ENCODE results near the gene TGM6.

Gene TGM6

DNA sequence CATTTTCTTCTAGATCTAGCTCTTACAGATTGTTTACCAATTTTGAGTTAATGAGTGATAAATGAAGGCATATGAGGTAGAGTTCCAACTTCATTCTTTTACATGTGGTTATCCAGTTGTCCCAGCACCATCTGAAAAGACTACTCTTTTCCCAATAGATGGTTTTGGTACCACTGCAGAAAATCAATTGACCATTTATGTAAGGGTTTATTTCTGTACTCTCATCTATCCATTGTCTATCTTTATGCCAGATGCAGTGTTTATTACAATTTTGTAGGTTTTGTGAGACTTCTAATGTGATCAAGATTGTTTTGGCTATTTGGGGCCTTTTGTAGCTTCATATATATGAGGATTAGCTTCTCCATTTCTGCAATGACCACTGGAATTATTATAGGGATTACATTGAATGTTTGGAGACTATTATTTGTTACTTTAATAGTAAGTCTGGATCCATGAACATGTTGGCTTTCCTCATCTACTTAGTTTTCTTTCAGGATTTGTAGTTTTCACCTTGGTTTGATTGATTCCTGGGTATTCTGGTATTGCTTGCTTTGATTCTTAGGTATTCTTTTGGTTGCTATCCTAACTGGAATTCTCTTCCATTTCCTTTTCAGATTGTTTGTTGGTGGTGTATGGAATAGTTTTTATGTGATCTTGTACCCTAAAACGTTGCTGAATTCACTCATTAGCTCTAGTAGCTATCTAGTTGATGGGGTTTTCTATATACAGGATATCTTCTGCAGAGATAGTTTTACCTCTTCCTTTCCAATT, 79.5 kb downstream of the TGM6 start:
- DNase-seq, result no peak

DNA sequence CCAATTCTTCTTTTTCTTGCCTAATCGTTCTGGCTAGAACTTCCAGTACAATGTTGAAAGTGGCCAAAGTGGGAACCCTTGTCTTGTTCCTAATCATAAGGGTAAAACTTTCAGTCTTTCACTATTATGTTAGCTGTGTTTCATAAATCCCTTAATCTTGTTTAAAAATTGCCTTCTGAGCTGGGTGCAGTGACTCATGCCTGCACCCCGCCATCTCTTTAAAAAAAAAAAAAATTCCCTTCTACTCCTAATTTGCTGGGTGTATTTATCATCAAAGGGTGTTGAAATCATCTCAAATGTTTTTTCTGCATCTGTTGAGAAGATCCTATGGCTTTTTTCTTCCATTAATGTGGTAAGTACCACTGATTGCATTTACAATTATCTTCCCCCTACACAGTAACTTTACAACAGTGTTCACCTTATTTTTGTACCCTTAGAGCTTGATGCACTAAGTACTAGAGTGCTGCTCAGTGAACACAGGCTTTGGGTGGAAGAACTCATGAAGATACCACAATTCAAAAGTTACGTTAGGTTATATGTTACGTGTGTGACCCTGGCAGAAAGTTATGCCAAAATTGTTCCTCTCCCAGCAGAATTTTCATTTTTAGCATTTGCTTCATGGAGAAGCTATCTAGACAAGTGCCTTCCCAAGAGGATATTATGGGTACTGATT, 80.2 kb downstream of the TGM6 start:
- DNase-seq, result no peak

DNA sequence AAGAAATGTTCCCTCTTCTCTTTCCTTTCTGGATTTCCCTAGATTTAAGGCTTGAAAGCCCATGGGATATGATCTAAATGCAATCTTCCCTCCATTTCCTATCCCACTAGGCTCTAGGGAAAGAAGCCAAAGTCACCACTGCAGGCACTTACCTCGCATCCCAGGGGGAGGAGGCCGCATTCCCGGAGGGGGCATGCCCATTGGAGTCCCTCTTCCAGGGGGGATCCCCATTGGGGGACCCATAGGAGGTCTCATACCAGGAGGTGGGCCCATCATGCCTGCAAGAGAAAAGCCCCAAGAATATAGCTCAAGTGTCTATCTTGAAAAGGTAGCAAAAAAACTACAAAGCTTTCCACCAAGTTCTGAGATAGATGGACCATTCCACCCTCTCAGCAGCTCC, 81.8 kb downstream of the TGM6 start:
- DNase-seq, result no peak

DNA sequence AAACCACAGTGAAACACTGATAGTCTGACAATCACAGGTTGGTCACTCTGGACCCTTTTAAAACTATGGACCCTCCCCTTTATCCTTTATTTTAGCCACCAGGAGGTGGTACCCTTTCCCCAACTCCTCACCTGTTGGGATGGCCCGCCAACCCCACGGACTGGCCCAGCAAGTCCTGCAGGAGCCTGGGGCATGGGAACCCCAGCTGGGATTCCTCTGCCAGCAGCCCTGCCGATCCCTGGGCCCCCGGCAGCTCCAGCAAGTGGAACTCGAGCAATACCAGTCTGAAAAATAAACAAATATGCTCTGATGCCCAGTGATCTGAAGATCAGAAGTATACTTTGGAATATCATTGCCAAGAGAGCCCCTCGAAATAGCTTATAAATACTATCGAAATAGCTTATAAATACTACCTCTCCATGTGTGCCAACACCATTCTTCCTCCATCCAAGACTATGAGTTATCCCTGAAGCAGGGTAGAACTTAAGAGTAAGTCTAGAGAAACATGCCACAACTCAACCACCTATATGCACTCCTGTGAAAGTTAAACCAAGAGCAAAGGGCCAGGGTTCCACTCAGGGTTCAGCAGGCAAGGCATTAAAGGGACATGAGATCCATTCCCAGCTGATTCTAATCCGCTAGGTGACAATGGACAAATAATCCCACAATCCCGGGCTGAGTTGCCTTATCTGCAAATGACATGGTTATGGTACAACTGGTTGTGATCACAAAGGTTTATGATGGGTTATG, 83.1 kb downstream of the TGM6 start:
- no peak for DNase-seq

DNA sequence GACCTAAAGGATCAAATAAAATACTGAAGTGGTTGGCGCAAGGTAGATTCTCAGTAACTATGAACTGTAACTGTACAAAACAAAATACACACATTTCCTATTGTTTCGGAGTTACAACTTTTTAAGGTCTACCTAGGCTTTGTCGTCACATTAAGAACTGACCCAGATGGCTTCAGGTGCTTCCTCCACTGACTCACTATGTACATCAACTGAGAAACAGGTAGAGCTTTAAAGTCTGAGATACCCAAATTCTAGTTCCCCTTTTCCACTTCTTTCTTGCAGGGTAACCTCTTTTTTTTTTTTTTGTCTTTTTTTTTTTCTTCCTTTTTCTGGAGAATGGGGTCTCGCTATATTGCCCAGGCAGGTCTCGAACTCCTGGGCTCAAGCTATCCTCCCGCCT, 84.4 kb downstream of the TGM6 start:
- DNase-seq, result no peak

DNA sequence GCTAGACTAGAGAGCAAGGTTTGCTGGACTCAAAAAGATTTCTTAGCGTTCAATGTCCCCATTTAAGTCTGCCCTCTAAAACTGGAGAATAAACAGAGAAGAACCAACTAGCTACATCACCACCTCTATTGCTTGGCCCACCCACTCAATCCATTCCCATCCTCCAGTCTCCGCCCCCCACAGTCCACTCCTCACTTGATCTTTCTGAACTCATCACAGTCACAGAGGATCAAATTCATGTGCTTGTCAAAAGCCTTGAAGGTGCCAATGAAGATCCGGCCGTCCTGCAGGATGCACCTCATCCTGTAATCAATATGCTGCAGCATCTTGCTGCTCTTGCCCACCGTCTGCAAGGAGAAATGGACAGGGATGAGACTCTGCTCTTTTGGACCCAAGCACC, 86.7 kb downstream of the TGM6 start:
- no peak for DNase-seq

DNA sequence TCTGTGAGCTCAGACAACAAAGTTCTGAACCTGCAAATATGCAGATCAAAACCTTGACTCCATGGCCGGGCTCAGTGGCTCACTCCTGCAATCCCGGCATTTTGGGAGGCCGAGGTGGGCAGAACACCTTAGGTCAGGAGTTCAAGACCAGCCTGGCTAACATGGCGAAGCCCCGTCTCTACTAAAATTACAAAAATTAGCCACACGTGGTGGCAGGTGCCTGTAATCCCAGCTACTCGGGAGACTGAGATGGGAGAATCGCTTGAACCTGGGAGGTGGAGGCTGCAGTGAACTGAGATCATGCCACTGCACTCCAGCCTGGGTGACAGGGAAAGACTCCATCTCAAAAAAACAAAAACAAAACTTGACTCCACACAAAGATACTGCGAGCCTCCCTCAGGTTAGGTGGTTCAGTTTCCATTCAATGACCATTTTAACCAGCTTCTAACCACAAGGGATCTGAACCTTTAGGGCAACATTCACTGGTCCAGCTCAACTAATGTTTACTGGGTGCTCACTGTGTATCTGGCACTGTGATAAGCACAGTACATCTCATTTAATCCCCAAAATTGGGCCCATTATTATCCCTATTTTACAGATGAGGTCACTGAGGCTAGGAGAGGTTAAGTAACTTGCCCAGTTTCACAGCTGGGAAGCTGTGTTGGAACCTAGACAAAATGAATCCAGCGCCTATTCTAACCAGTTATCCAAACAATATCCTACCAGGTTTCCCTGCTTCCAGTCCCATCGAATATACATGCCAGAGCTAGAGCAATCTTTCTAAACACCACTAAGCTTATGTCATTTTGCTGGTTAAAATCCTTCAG, 88.1 kb downstream of the TGM6 start:
- no peak for DNase-seq

DNA sequence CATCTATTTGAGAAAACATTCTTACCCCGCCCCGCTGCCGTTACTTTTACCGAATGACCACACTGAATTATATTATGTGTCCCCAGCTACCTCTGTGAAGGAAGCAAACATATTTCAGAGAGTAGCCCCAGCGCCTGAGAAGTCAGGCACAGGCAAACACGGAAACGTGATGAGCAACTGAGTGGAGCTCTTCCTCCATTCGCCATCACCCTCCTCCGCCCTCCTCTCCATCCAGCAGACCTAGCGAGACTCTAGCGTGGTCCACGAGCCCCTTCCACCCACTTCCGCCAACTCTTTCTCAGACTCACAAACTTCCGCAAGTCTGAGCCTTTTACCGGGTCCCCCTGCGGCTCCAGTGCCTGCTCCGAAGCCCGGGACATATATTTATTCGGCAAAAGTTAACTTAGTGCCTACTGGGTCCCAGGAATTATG, 89.3 kb downstream of the TGM6 start:
- no peak for DNase-seq

DNA sequence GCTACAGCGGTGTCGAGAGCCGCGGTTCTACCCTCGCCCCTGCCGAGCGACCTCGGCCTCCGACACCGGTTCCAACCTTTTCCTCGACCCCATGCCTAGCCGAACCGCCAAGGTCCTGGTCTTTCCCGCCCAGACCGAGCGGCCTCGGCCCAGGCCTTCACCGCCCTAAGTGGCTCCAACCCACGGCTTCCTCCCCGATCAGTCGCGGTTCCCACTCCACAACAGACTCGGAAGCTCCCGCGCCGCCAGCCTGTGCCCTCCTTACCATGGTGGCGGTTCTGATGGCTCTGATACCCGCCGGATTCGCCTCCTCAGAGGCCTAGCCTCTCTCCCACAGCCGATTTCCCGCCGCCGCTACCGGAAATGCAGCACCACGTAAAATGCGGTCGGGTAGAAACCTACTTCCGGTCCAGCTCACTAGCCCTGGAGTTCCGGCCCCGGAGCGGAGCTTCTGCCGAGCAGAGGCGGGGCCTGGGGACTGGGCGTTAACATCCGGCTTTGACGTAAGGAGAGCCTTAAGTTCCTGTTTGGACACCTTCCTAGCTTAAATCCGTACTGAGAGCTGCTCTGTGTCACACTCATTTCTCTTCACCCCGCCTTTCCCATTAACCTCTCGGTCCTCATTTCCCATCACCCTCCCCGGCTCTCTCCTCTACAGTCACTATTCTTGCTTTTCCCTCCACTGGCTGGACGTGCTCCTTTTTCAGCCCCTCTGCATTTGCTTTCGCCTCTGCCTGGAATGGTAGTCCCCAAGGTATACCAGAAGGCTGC, 89.9 kb downstream of the TGM6 start, which contains the start of gene SNRPB:
TSS of gene SNRPB (minus strand) at position 367 of the 771 bp plus-strand sequence. CDS start at position 268, 99 bp downstream.
- peak; percentile 96 for DNase-seq

DNA sequence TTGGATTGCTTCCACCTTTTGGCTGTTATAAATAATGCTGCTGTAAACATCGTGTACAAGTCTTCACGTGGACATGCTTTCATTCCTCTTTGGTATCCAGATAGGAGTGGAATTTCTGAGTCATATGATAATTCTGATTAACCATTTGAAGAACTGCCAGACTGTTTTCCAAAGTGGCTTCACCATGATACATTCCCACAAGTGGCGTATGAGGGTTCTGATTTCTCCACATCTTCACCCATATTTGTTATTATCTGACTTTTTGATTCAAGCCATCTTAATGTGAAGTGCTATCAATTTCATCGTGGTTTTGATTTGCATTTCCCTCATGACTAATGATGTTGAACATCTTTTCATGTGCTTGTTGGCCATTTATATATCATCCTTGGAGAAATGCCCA, 92.8 kb downstream of the TGM6 start:
- DNase-seq, result no peak

DNA sequence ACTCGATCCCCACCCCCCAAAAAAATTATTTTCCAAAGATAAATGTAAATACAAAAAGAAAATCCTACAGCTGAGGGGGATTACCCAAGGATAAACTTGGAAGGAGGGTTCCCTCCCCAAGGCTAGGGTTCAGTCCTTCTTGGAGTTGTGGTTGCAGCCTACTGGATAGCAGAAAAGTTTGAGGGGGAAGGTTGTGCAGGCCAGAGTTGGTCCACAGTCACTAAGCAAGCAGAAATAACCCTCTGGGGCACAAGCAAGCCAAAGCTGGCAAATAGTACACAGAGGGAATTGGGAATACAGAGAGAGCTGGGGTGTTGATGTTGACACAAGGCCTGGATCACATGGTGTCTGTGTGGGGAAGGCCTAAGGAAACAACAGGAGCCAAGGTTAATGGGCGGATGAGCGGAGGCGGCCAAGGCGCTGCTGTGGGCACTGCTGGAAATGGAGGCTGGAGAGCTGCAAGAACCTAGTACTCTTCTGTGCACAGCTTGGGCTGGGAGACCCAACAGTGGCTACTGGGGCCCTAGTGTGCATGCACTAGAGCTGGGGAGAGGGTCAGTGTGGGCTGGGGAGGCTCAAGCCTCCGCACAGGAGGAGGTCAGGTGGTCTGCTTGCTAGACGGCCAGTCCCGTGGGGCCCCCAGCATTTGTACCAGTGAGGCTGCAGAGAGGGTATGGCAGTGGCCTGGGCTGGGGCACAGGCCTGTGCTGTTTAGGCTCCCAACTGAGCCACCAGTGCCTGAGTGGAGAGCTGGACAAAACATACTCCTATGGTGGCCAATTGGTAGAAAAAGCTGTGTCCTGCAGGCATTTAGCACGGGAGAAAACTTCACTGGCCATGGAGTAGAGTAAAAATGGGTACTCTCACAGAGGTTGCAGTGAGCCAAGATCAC, 95.4 kb downstream of the TGM6 start:
- DNase-seq, result no peak

DNA sequence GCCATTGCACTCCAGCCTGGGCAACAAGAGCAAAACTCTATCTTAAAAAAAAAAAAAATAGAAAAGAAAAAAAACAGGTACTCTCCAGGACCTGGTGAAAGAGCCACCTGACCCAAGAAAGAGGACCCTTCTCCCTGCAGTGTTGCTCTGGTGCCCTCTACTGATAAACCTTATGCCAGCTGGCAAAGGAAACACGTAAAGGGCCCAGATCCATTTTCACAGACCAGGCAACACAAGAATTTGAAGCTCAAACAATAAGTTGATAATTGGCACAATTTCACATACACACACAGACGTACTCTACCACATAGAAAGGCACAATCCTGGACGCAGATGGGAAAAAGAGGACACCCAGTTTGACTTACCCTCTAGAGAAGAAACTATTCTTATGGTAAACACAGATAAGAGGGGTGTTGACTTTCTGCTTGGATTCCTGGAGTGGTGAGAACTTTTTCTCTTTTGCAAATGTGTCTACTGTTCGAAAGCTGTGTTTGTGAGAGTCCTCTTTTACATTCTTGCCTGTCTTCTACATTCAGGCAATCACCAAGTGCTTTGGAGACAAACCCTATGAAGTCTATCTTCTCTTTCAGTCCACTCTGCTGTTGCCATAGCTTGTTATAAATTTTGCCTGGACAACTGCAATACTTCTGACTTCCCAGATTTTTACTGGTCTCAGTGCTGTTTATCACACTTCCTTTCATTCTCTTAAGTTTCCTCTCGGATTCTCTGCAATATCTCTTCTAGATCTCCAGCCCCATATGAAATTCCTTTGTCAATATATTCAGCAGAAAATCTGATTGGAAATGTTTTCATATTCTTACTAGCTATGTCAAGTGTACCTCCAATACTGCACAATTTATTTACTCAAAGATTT, 96.3 kb downstream of the TGM6 start:
- DNase-seq, result no peak

DNA sequence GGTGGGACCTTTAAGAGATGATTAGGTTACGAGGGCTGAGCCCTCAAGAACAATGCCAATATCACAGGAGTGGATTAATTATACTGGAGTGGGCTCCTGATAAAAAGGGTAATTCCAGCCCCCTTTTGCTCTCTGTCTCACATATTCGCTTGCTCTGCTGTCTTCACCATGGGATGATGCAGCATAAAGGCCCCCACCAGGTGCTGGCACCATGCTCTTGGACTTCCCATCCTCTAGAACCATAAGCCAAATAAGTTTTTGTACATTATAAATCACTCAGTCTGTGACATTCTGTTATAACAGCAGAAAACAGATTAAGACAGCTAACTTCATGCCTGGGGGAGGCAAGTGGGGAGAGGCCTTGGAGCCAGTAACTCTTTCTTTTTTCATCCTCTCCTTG, 99.7 kb downstream of the TGM6 start:
- DNase-seq, result no peak
